ENCODE measurements around the gene RASSF7. TPM values are rescaled to one million over a fixed set of nuclear protein-coding genes. Genes with fewer than 3 reads are reported as not detected.

The RASSF7 gene
- total RNA-seq, 2 donors from 2014 or later: 8.5 to 13.0 TPM

DNA sequence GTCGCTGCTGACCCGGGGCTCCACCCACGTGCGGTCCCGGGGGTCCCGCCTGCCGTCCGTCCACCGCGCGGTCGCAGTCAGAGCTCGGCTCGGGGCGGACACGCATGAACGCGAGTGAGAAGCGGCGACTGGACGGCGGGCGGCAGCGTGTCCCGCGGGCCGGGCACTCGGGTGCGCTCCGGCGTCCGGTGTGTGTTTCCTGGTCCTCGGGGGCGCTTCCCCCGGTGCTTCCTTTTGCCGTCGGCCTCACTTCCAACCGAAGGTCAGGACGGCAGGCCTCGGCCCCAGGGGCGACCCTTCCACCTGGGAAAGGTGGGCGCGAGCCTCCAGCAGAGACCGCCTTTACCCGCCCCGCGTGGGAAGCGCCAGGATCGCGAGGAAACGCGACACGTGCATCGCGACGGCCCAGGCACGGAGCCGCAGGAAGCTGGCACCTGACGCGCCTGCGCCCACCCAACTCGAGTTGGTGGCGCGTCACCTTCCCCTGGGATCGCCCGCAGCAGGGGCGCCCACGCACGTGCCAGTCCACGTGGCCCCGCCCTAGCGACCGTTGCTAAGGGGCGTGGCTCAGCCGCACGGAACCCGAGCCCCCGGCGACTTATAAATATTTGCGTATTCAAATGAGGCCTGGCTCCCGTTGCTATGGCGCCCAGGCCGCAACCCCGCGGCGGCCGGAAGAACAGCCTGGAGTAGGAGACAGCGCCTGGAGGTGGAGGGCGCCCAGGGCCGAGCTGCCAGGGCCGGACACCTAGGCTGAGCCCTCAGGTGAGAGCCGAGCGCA, 23.7 kb upstream of the RASSF7 start, which contains the start of gene LRRC56:
Gene LRRC56 (plus strand): TSS at position 687 of the 781 bp plus-strand sequence. CDS start 3,158 bp downstream, outside the sequence.
- Histone ChIP-seq H3K36me3 (peaks cover 19% of the 10 kb centered on the region), H3K4me3 (peak within 1 kb of the TSS; percentile 26 to 88), H3K4me1 (peaks cover 0 to 39% of the 10 kb centered on the region in 2 donors), H3K27ac (peak within 1 kb of the TSS in 1 of 2 donors; percentile 68), H3K27me3 (no peaks in the 10 kb centered on the region), H3K9me3 (no peaks in the 10 kb centered on the region)
- TF ChIP-seq, protein P1, sequence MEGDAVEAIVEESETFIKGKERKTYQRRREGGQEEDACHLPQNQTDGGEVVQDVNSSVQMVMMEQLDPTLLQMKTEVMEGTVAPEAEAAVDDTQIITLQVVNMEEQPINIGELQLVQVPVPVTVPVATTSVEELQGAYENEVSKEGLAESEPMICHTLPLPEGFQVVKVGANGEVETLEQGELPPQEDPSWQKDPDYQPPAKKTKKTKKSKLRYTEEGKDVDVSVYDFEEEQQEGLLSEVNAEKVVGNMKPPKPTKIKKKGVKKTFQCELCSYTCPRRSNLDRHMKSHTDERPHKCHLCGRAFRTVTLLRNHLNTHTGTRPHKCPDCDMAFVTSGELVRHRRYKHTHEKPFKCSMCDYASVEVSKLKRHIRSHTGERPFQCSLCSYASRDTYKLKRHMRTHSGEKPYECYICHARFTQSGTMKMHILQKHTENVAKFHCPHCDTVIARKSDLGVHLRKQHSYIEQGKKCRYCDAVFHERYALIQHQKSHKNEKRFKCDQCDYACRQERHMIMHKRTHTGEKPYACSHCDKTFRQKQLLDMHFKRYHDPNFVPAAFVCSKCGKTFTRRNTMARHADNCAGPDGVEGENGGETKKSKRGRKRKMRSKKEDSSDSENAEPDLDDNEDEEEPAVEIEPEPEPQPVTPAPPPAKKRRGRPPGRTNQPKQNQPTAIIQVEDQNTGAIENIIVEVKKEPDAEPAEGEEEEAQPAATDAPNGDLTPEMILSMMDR (IDR thresholded peaks at IDR 0.05): no peak
- peak; percentile 77 for DNase-seq (ENCODE audit: low spot score)

DNA sequence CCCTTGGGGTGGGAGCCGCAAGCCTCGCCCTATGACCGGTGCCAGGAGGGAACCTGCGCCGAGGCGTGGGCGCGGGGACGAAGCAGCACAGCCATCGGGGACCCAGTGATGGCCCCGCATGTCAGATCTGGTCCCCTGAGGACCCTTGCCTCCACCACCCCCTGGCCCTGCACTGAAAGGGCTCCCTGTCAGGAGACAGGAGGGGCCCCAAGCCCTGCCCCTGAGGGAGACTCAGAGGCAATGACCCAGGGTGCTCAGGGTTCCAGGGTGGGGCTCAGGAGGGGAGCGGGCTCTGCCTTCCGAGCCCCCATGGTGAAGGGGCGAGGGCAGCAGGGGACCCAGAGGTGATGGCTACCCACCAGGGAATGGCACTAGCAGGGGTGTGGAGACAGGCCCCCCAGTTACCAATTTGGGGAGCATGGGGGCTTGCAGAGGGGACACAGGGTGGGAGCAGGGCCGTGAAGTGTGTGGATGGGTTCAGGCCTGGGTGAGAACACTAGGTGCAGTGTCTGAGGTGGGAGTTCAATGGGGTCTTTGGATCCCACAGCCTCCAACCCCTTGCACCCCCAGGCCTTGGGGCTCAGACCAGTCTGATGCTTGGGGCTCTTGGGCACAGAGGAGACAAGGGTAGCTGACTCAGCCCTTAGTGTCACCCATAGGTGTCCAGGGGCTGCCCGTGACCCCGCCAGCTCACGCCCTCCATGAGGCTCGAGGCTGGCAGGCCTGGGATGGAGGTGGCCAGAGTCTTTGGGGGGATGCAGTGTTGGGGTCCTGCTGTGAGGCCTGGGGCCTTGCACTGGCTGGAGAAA, 22.9 kb upstream of the RASSF7 start:
- H3K4me3 ChIP-seq: peak overlapping the region; percentile 26 to 88
- peaks cover 0 to 39% of the 10 kb centered on the region in 2 donors for H3K4me1 ChIP-seq
- no peaks in the 10 kb centered on the region for H3K27me3 ChIP-seq
- H3K9me3 ChIP-seq: no peaks in the 10 kb centered on the region
- DNase-seq (ENCODE audit: low spot score): no peak
- H3K27ac ChIP-seq: no peak overlapping the region
- peaks cover 11% of the 10 kb centered on the region for H3K36me3 ChIP-seq
- TF ChIP-seq, protein P1 (IDR thresholded peaks at IDR 0.05): no peak

DNA sequence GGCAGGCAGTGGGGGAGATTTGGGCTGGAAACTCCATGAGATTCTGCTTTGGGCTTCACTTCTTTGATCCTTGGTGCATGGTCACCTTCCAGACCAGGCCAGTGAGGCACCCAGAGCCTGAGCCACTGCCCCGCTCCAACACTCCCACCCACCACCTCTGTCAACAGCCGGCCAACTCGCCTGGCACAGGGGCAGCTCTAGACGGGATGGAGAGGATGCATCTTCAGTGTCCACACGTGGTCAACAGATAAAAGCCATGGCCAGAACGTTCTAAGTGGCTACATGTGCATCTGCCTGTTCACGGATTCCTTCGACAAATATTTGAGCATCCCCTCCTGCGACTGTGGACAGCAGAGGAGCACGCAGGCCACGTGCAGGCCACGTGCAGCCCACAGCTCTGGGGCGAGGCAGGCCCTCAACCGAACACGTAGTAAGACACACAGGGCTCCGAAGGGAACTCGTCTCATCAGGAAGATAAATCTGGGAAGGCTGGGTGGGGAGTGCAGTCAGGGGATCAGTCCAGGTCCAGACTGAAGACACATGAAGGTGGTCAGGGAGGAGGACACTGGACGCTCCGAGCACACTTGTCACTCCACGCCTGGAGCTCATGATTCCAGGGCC, 22.2 kb upstream of the RASSF7 start:
- H3K4me1 ChIP-seq: peaks cover 0 to 33% of the 10 kb centered on the region in 2 donors
- TF ChIP-seq, protein P1 (IDR thresholded peaks at IDR 0.05): no peak
- no peaks in the 10 kb centered on the region for H3K27me3 ChIP-seq
- DNase-seq (ENCODE audit: low spot score): no peak
- H3K9me3 ChIP-seq: no peaks in the 10 kb centered on the region
- no peak overlapping the region for H3K27ac ChIP-seq
- peaks cover 4% of the 10 kb centered on the region for H3K36me3 ChIP-seq
- H3K4me3 ChIP-seq: no peak overlapping the region

DNA sequence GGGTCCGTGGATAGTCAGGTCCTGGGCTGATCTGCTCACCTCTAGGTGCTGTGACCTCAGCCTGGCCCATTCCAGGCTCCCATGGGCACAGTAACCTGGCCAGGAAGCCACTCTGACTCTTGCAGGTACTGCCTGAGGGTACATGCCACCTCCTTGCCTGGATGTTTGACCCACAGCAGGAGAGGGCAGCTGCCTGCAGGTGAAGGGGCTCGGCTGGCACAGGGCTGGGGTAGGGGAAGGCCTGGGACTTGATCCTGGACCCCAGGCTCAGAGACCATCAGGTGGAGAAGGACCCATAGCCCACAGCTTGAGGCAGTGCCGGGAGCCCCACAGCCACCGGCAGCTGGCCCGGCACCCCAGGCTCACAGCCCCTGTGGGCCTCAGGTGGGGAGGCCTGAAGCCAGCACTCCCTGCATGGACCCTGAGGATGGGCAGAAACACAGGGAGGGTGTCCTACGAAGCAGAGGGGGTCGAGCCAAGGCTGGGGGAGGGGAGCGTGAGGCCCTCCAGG, 20.7 kb upstream of the RASSF7 start:
- no peak for DNase-seq (ENCODE audit: low spot score)
- H3K4me3 ChIP-seq: no peak overlapping the region
- H3K9me3 ChIP-seq: no peaks in the 10 kb centered on the region
- no peak overlapping the region for H3K27ac ChIP-seq
- no peaks in the 10 kb centered on the region for H3K27me3 ChIP-seq
- TF ChIP-seq, protein P1 (IDR thresholded peaks at IDR 0.05): no peak
- peaks cover 0 to 20% of the 10 kb centered on the region in 2 donors for H3K4me1 ChIP-seq
- H3K36me3 ChIP-seq: no peaks in the 10 kb centered on the region

DNA sequence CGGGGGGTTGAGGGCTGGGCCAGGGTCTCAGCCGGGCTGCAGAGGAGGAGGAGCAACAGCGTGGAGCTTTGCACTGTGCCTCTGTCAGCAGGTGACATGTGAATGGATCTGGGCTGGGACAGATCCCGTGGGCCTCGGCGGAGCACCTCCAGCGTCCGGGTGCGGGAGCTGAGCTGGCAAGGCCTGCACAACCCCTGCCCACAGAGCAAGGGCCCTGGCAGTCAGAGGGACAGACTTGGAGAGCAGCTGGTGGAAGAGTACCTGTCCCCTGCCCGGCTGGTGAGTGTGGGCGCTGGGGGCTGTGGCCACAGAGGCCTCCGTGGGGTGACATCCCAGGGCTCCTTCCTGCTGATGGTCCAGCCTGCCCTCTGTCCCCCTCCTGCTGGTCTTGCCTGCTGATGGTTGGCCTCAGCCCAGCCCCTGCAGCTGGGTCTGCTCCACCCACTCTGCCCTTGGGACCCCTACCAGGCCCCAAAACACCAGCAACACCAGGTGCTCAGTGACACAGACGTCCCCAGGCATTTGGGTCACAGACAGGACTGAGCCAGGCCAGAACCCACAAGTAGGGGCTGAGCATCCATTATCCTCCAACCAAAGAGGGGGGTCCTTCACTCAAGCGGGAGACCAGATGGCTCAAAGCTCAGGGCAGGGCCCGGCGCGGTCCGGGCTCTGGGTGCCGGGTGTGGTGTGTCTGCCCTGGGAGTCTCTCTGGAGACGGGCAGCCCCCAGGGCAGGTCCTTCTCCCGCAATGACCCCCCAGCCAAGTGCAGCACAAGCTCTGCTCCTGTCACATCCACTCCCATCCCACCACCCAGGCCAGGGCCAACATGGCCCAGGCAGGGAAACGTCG, 20.0 kb upstream of the RASSF7 start:
- TF ChIP-seq, protein P1 (IDR thresholded peaks at IDR 0.05): no peak
- Histone ChIP-seq H3K4me1 (peaks cover 0 to 20% of the 10 kb centered on the region in 2 donors), H3K4me3 (no peak overlapping the region), H3K27ac (no peak overlapping the region), H3K9me3 (no peaks in the 10 kb centered on the region), H3K36me3 (no peaks in the 10 kb centered on the region), H3K27me3 (no peaks in the 10 kb centered on the region)
- DNase-seq (ENCODE audit: low spot score): no peak

Measured in right atrium auricular region (tissue), 2 donors.